Right cardiac atrium (tissue), 5 donors: ENCODE results near the gene SMARCAL1. TPM values are rescaled to one million over a fixed set of nuclear protein-coding genes. Genes with fewer than 3 reads are reported as not detected.
A peak's percentile ranks its signal among the peaks of the same experiment; 100 is the strongest.

Experiments
- ATAC-seq, 2 donors: fragments of 200-7000 bp; cut with Tn5 transposase; one replicate each; pipeline versions ENCODE4 v1.8.0 to v1.9.1; 2020; ENCODE audit warnings: moderate library complexity in 2 of 2, mild to moderate bottlenecking in 1 of 2
- DNase-seq, 3 donors: peaks; one replicate each; pipeline ENCODE4 v3.0.0-alpha.2; 2020
- H3K27ac ChIP-seq: one replicate; pipeline ENCODE4 v1.5.1; 2013; ENCODE audit warnings: mild to moderate bottlenecking, low read length, control low read depth, moderate library complexity
- H3K27me3 ChIP-seq: one replicate; pipeline ENCODE4 v1.6.1; 2013; ENCODE audit not compliant: control insufficient read depth, insufficient read depth
- H3K4me1 ChIP-seq: one replicate; pipeline ENCODE4 v1.6.1; 2013; ENCODE audit warnings: low read length; ENCODE audit not compliant: control insufficient read depth, insufficient read depth
- H3K4me3 ChIP-seq: one replicate; pipeline ENCODE4 v1.5.1; 2013; ENCODE audit warnings: low read length, control low read depth
- H3K9me3 ChIP-seq: one replicate; pipeline ENCODE4 v1.6.1; 2013; ENCODE audit warnings: low read length; ENCODE audit not compliant: control insufficient read depth
- WGBS: extraction: QIAGEN DNeasy Blood & Tissue Kit; methylation state at CpG from one replicate; pipeline ENCODE4 v1.1.7; 2013; 5-methylcytosine and 5-hydroxymethylcytosine counted together
- intact Hi-C, 4 donors: fragments of 100-400 bp; cut with DNase I; formaldehyde crosslinking; loops; one replicate each; pipeline versions ENCODE4 v1.11.0 to v1.14.0; 2022 to 2023
- polyA plus RNA-seq: library from polyadenylated mRNA; stranded (reverse); fragments of 200-250 nt; gene quantifications from one replicate; pipeline ENCODE4 v1.2.3, GENCODE V29; 2013
- total RNA-seq, 4 donors: library from RNA; stranded (reverse); fragmentation: NEBNext Ultra II Directional; extraction: Animal tissue kit (Norgen Biotek cat#: 25700); gene quantifications; one replicate each; pipeline ENCODE4 v1.2.1, GENCODE V29; 2021
- donor health status: healthy with polysubstance abuse.
- donor health status: DM: no; HTN: yes; CAD: no.
- donor health status: DM: no; HTN: no; CAD: no.
- donor health status: DM: no; HTN: yes; CAD: no; lungs with severe emphysema.
- donor health status: DM: yes; HTN: yes; CAD: no.

The SMARCAL1 gene
- total and polyA plus RNA-seq, 5 donors = 9.3 to 16.1 (median 12.8) TPM

- no peak overlapping the region for H3K27ac ChIP-seq
- ATAC-seq (no peak), DNase-seq (no peak)
- intact Hi-C loops = no loop called here
- H3K27me3 ChIP-seq = no peaks in the 10 kb centered on the region
- no peaks in the 10 kb centered on the region for H3K9me3 ChIP-seq
- WGBS = 71% methylated on average over 12 of the region's 12 CpGs
- H3K4me1 ChIP-seq = no peaks in the 10 kb centered on the region
- no peak overlapping the region for H3K4me3 ChIP-seq
Observed at GRCh38 chr2:216392945-216393840, 19.1 kb upstream of the SMARCAL1 start.

- H3K27me3 ChIP-seq = no peaks in the 10 kb centered on the region
- no peaks in the 10 kb centered on the region for H3K9me3 ChIP-seq
- H3K4me1 ChIP-seq = no peaks in the 10 kb centered on the region
- no peak overlapping the region for H3K27ac ChIP-seq
- intact Hi-C loops = no loop called here
- WGBS = 81% methylated on average over 6 of the region's 6 CpGs
- DNase-seq (no peak), ATAC-seq (no peak)
- H3K4me3 ChIP-seq = no peak overlapping the region
Observed at GRCh38 chr2:216394881-216395280, 17.4 kb upstream of the SMARCAL1 start.

DNA sequence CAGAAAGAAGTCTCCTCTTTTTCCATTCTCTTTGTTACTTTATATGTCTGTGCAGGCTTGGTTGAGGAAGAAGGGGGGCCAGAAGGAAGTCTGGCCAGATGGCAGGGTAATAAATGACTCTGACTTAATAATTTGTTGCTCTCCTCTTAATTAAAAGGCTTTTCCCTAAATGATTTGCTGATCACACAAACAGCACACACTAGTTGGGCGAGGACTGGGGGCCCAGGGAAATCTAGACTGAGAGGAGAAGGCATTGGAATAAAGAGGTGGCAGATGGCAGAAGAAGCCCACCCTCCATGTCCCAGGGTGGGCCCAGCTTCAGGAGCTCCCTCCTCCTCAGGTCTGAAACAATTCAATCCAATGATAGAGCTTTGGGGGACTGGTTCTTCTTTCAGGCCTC, 12.7 kb upstream of the SMARCAL1 start:
- no peaks in the 10 kb centered on the region for H3K27me3 ChIP-seq
- no peak overlapping the region for H3K4me3 ChIP-seq
- WGBS = 65% methylated on average over 1 of the region's 1 CpG
- intact Hi-C loops = no loop called here
- DNase-seq (no peak), ATAC-seq (no peak)
- H3K4me1 ChIP-seq = no peaks in the 10 kb centered on the region
- H3K27ac ChIP-seq = no peak overlapping the region
- H3K9me3 ChIP-seq = no peaks in the 10 kb centered on the region

GRCh38 chr2:216402751-216403150, 9.5 kb upstream of the SMARCAL1 start:
- no peak overlapping the region for H3K27ac ChIP-seq
- H3K4me1 ChIP-seq = no peaks in the 10 kb centered on the region
- intact Hi-C loops = no loop called here
- ATAC-seq (no peak), DNase-seq (no peak)
- 60% methylated on average over 6 of the region's 6 CpGs for WGBS
- H3K4me3 ChIP-seq = no peak overlapping the region
- no peaks in the 10 kb centered on the region for H3K9me3 ChIP-seq
- H3K27me3 ChIP-seq = no peaks in the 10 kb centered on the region

DNA sequence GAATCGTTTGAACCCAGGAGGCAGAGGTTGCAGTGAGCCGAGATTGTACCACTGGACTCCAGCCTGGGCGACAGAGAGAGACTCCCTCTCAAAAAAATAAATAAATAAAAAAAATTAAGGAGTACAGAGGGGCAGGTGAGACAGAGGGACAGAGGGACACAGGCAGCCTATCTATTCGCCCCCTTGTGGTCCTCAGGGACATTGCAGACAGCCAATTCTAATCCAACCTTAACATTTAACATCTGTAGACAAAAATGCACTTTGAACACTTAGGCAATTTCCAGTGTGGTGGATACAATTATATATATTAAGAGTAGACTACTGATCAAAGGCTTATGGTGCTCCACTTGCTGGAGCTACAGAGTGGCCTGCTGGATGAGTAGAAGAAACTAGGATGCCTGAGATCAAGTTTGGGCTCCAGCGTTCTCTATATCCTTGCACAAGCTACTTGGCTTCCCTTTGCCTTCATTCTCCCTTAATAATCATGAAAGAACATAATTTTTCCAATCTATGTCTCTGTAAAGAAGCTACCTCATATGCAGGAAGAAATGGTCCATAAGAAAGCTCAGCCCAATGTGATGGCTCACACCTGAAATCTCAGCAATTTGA, 8.2 kb upstream of the SMARCAL1 start:
- Histone ChIP-seq H3K27ac (no peak overlapping the region), H3K9me3 (no peaks in the 10 kb centered on the region), H3K27me3 (no peaks in the 10 kb centered on the region), H3K4me3 (no peak overlapping the region), H3K4me1 (no peaks in the 10 kb centered on the region)
- WGBS = 64% methylated on average over 5 of the region's 5 CpGs
- DNase-seq (peak in 2 of 3 donors; percentile 22 to 51), ATAC-seq (peak in 1 of 2 donors; percentile 68)
- intact Hi-C loops = no loop called here

GRCh38 chr2:216405588-216405987, 6.7 kb upstream of the SMARCAL1 start:
- H3K4me1 ChIP-seq = no peaks in the 10 kb centered on the region
- no peak overlapping the region for H3K4me3 ChIP-seq
- DNase-seq = no peak
- intact Hi-C loops = no loop called here
- H3K27me3 ChIP-seq = no peaks in the 10 kb centered on the region
- ATAC-seq = no peak
- no peaks in the 10 kb centered on the region for H3K9me3 ChIP-seq
- no peak overlapping the region for H3K27ac ChIP-seq
- 75% methylated on average over 7 of the region's 7 CpGs for WGBS

DNA sequence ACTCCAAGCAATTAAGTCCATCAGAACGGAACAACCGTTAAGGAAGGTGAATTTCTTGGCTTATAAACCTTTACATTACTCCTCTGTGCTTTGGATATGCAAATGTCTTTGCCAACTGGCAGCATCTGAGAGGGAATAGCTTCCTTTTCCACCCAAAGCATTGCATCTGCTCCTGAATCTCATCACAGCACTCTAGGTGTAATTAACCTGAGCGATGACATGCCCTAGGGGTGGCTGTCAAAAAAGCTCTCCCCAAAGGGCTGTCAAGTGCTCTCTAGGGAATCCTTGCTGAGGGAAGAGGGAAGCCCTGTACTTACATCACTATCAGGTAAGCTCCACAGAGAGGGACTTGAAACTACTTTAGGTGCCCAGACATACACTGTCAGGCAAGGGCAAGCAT, 5.5 kb upstream of the SMARCAL1 start:
- H3K27ac ChIP-seq = no peak overlapping the region
- DNase-seq (no peak), ATAC-seq (no peak)
- H3K4me3 ChIP-seq = no peak overlapping the region
- intact Hi-C loops = no loop called here
- H3K4me1 ChIP-seq = no peaks in the 10 kb centered on the region
- WGBS = 65% methylated on average over 3 of the region's 3 CpGs
- no peaks in the 10 kb centered on the region for H3K27me3 ChIP-seq
- H3K9me3 ChIP-seq = no peaks in the 10 kb centered on the region

GRCh38 chr2:216408426-216409290, 3.6 kb upstream of the SMARCAL1 start:
- peaks cover 2% of the 10 kb centered on the region for H3K4me1 ChIP-seq
- no peak overlapping the region for H3K4me3 ChIP-seq
- H3K27ac ChIP-seq = no peak overlapping the region
- no peak for ATAC-seq
- intact Hi-C loops = no loop called here
- H3K9me3 ChIP-seq = no peaks in the 10 kb centered on the region
- no peak for DNase-seq
- no peaks in the 10 kb centered on the region for H3K27me3 ChIP-seq
- WGBS = 64% methylated on average over 11 of the region's 11 CpGs

GRCh38 chr2:216410550-216410949, 1.7 kb upstream of the SMARCAL1 start:
- Histone ChIP-seq H3K9me3 (no peaks in the 10 kb centered on the region), H3K27me3 (no peaks in the 10 kb centered on the region), H3K27ac (no peak overlapping the region), H3K4me1 (peaks cover 2% of the 10 kb centered on the region), H3K4me3 (no peak overlapping the region)
- no peak for DNase-seq
- 89% methylated on average over 7 of the region's 7 CpGs for WGBS
- ATAC-seq = no peak
- intact Hi-C loops = no loop called here

DNA sequence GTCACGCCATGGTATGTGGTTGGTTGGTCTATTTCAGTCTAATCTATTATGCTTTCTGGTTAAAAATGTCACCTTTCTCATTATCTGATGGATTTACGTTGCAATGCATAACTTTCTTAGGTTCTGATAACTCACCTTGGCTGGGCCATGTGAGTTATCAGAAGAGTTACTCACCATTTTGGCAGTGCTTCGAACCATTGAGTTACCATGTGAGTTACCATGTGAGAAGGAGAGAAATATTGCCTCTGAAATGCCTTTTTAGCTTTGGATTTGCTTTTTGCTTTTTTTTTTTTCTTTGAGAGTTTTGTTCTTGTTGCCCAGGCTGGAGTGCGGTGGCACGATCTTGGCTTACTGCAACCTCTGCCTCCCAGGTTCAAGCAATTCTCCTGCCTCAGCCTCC, 1.6 kb downstream of the SMARCAL1 start:
- Histone ChIP-seq H3K27ac (no peak overlapping the region), H3K4me3 (no peak overlapping the region), H3K9me3 (no peaks in the 10 kb centered on the region), H3K4me1 (peaks cover 2% of the 10 kb centered on the region), H3K27me3 (no peaks in the 10 kb centered on the region)
- ATAC-seq = no peak
- no peak for DNase-seq
- 91% methylated on average over 5 of the region's 5 CpGs for WGBS
- intact Hi-C loops = no loop called here
